ENCODE data around the gene EPHA5. TPM values are rescaled to one million over a fixed set of nuclear protein-coding genes. Genes with fewer than 3 reads are reported as not detected.

Gene EPHA5
- total RNA-seq, 1 experiment from 2014 or later, result 0.11 TPM

DNA sequence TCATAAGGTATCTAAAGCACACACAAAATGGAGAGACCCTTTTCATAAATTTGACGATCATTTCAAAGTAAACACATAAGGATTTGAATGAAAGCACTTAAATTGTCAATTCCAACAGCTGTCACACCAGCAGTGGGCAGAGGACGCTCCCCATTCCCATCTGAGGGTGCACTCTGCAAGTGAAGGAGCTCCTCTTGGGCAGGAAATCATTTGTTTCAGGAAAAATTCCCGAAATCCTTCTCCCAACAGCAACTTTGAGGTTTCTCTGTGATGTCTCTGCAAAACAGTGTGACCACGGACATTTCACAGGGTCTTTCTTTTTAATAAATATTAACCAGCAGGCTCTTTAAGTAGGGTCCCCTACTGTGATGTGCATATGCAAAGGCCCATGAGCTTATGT lies 111.0 kb downstream of the EPHA5 start:
- no peak overlapping the region for H3K27ac Mint-ChIP-seq (ENCODE audit: unreplicated experiment)
- BruUV-seq (replicated peaks), result no TSS peak

DNA sequence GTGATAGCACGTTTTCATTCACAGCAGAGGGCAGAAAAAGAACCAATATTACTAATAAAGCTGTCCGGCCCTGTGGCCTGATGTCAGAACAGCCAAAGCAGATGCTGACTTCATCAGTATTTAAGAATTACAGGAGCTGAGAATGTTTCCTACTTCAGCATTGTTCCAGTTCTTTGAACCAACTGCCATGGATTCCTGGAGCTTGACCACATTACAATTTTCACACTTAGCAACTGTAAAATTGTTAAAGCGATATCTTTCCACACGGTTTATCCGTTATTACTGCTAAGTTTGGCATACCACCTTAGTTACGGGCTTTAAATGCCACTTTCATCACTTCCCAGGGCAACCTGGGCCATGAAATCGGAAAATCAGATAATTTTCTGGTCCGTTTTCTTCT lies 118.2 kb downstream of the EPHA5 start:
- Mint-ChIP-seq H3K27me3 (ENCODE audit: insufficient read depth, unreplicated experiment) (no peaks in the 10 kb centered on the region), H3K4me3 (ENCODE audit: unreplicated experiment) (no peak overlapping the region), H3K27ac (ENCODE audit: unreplicated experiment) (no peak overlapping the region), H3K4me1 (ENCODE audit: low read depth, unreplicated experiment) (no peaks in the 10 kb centered on the region), H3K9me3 (ENCODE audit: unreplicated experiment) (no peaks in the 10 kb centered on the region), H3K36me3 (ENCODE audit: insufficient read depth, unreplicated experiment) (no peaks in the 10 kb centered on the region)
- intact Hi-C loops (cut with micrococcal nuclease; ENCODE audit: unreplicated experiment), result no loop called here
- DNase-seq, result no peak
- TF ChIP-seq, protein P1, sequence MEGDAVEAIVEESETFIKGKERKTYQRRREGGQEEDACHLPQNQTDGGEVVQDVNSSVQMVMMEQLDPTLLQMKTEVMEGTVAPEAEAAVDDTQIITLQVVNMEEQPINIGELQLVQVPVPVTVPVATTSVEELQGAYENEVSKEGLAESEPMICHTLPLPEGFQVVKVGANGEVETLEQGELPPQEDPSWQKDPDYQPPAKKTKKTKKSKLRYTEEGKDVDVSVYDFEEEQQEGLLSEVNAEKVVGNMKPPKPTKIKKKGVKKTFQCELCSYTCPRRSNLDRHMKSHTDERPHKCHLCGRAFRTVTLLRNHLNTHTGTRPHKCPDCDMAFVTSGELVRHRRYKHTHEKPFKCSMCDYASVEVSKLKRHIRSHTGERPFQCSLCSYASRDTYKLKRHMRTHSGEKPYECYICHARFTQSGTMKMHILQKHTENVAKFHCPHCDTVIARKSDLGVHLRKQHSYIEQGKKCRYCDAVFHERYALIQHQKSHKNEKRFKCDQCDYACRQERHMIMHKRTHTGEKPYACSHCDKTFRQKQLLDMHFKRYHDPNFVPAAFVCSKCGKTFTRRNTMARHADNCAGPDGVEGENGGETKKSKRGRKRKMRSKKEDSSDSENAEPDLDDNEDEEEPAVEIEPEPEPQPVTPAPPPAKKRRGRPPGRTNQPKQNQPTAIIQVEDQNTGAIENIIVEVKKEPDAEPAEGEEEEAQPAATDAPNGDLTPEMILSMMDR (IDR thresholded peaks at IDR 0.05; ENCODE audit: insufficient read depth in 1 of 2, low read depth in 1 of 2, low read length in 1 of 2, severe bottlenecking in 1 of 2, unreplicated experiment in 1 of 2), result no peak
- no TSS peak for BruUV-seq (replicated peaks)
- Histone ChIP-seq H3K27me3 (replicated peaks; ENCODE audit: control insufficient read depth, insufficient read depth, low read length) (no peaks in the 10 kb centered on the region), H3K9me3 (no peaks in the 10 kb centered on the region), H3K4me3 (ENCODE audit: low read depth, low read length) (no peak overlapping the region), H3K36me3 (ENCODE audit: control insufficient read depth, insufficient read depth, low read length) (no peaks in the 10 kb centered on the region), H3K4me1 (no peaks in the 10 kb centered on the region)
- ChIA-PET CTCF (no interaction called here), POLR2A (no interaction called here)

More for the DNA sequence above, 111.0 kb downstream of the EPHA5 start:
- no peaks in the 10 kb centered on the region for H3K4me1 Mint-ChIP-seq (ENCODE audit: low read depth, unreplicated experiment)
- TF ChIP-seq, protein P1 (IDR thresholded peaks at IDR 0.05; ENCODE audit: insufficient read depth in 1 of 2, low read depth in 1 of 2, low read length in 1 of 2, severe bottlenecking in 1 of 2, unreplicated experiment in 1 of 2), result no peak
- CTCF ChIA-PET, result no interaction called here
- Histone ChIP-seq H3K4me1 (no peaks in the 10 kb centered on the region), H3K27me3 (replicated peaks; ENCODE audit: control insufficient read depth, insufficient read depth, low read length) (no peaks in the 10 kb centered on the region), H3K9me3 (no peaks in the 10 kb centered on the region), H3K36me3 (ENCODE audit: control insufficient read depth, insufficient read depth, low read length) (no peaks in the 10 kb centered on the region), H3K4me3 (ENCODE audit: low read depth, low read length) (no peak overlapping the region)
- POLR2A ChIA-PET, result no interaction called here
- no peaks in the 10 kb centered on the region for H3K36me3 Mint-ChIP-seq (ENCODE audit: insufficient read depth, unreplicated experiment)
- no peak for DNase-seq
- H3K9me3 Mint-ChIP-seq (ENCODE audit: unreplicated experiment), result no peaks in the 10 kb centered on the region
- H3K4me3 Mint-ChIP-seq (ENCODE audit: unreplicated experiment), result no peak overlapping the region
- H3K27me3 Mint-ChIP-seq (ENCODE audit: insufficient read depth, unreplicated experiment), result no peaks in the 10 kb centered on the region
- intact Hi-C loops (cut with micrococcal nuclease; ENCODE audit: unreplicated experiment), result no loop called here

GRCh38 chr4:65550500-65550899 lies 119.8 kb downstream of the EPHA5 start:
- intact Hi-C loops (cut with micrococcal nuclease; ENCODE audit: unreplicated experiment), result no loop called here
- Mint-ChIP-seq H3K27me3 (ENCODE audit: insufficient read depth, unreplicated experiment) (no peaks in the 10 kb centered on the region), H3K27ac (ENCODE audit: unreplicated experiment) (no peak overlapping the region), H3K4me3 (ENCODE audit: unreplicated experiment) (no peak overlapping the region), H3K4me1 (ENCODE audit: low read depth, unreplicated experiment) (no peaks in the 10 kb centered on the region), H3K36me3 (ENCODE audit: insufficient read depth, unreplicated experiment) (no peaks in the 10 kb centered on the region), H3K9me3 (ENCODE audit: unreplicated experiment) (no peaks in the 10 kb centered on the region)
- CTCF ChIA-PET, result no interaction called here
- POLR2A ChIA-PET, result no interaction called here
- TF ChIP-seq, protein P1 (IDR thresholded peaks at IDR 0.05; ENCODE audit: insufficient read depth in 1 of 2, low read depth in 1 of 2, low read length in 1 of 2, severe bottlenecking in 1 of 2, unreplicated experiment in 1 of 2), result no peak
- peaks cover 4% of the 10 kb centered on the region; the same call in 1 of the 2 replicates for H3K4me1 ChIP-seq
- DNase-seq, result no peak
- H3K36me3 ChIP-seq (ENCODE audit: control insufficient read depth, insufficient read depth, low read length), result no peaks in the 10 kb centered on the region
- no TSS peak for BruUV-seq (replicated peaks)
- no peaks in the 10 kb centered on the region for H3K27me3 ChIP-seq (replicated peaks; ENCODE audit: control insufficient read depth, insufficient read depth, low read length)
- H3K4me3 ChIP-seq (ENCODE audit: low read depth, low read length), result no peak overlapping the region
- H3K9me3 ChIP-seq, result no peaks in the 10 kb centered on the region
